ENCODE data around the gene TEAD1.
A peak's percentile ranks its signal among the peaks of the same experiment; 100 is the strongest.
"Not testable (repeated sequence)": the region's sequence is repeated elsewhere in the genome, so short reads cannot be mapped to it uniquely, and the experiment has no call there.

TEAD1 gene

DNA sequence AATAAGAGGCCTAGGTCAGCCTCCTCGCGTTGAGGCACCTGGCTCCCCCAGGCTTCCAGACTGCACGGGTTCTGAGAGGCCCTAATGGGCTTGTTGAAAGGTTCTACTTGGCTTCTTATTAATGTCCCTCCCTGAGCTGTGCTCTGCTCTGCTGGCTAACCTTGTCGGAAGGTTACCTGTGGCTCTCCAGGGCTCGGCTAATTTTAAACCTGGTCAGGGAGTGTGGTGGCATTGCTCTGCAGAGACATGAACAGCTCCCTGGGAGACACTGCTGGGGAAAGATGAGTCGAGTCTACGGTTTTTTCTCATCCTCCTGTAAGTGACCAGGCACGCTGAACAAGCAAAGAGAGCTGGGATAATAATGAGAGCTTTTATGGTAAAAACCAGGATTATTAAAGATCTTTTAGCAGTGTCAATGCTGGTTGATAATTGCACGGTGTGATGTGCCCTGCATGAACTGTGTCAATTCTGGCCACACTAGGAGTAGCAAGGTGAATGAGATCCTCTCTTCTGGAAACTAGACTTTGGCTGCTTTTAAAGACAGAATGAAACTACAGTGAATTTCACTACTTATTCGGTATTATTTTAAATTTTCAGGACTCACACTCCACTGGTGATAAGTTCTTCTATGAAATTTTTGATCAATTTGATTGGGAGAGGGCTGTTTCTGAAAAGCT, 70.7 kb downstream of the TEAD1 start:
- DNase-seq, result peak; percentile 87

DNA sequence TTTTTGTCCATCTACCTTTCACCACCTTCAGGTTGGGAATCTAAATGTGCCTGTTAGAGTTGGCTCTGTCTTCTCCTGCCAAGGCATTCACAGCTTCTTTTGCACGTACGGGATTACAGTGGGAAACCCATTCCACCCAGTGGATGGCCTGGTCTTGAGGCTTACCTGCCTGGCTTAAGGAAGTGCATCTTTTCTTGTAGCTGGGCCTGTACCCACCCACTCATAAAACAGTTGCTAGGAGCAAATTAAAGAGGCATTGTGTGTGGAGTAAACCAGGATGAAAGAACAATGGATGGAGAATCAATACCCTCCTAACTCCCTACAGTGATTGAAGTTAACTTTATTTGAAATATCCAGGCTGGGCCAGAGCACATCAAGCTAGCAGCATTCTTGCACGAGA, 71.6 kb downstream of the TEAD1 start:
- DNase-seq, result no peak

DNA sequence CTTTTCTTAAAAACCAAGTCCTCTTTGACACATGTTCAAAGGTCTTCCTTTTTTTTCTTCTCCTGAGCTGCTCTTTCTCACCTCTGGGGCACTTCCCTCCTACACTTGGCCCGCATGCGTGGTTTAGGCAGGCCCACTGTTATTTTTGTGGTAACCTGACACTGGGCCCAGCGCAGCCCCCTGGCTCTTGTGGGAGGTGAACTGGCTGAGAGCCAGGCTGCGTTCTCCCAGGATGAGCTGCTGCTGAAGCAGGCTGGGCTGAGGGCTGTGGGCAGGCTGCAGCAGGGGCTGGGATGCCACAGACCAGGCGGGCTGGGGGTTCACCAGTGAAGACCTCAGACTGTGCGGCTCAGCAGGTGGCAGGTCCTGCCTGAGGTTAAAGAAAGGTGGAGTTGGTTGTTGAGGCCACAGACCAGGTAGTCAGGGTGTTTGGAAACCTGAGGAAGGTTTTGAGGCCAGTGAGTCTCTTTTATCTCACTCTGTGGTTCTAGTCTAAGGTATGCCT, 72.4 kb downstream of the TEAD1 start:
- DNase-seq, result peak; percentile 81

DNA sequence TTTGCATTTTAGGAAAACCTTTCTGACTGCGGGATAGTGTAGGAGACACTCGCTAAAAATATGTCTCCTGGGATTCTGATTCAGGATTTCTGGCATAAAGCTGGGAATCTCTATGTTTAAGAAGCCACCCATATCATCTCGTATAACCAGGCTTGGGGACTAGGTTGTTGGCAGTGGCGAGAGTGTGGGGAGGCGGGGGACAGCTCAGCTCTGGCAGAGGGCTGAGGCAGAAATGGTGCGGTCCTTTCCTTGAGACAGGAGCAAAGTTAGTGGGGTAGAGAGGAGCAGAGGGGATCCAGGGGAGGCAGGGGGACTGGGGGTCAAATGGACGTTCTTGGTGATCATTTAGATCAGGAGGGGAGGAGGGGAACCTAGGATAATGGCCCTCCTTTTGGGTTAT, 74.3 kb downstream of the TEAD1 start:
- DNase-seq, result no peak

DNA sequence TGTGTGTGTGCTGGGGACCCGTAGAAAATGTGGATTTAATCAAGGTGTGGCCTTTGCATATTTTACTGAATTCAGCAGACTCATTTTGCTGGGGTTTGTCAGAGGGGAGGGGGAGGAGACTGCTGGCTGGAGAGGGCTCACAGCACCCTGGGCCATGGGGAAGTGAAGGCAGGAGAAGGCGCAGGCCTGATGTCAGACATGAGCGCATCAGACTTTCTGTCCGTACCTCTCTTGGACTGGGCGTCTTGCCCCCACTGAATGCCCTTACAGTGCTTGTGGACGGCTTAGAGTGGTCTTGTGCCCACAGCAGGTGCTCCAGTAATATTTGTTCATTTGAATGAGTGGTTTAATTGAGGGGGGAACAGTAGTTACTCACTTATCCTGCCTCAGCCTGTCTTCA, 75.2 kb downstream of the TEAD1 start:
- DNase-seq, result no peak

DNA sequence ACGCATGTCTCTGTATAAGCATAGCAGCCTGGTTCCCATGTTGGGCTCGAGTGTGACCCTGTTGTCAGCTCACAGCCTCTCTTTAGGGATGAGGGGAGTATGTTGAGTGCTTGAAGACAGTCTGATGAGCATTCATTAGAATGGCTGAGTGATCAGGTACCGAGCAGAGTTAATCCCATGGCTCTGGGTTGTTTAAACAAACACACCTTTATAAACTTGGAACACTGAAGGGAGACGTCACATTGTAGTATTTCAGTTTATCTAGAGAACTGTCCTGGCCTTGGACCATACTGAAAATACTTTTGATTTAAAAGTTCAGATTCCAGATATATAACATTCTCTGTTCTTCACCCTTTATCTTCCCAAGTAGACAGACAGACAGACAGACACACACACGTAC, 76.0 kb downstream of the TEAD1 start:
- DNase-seq, result no peak

DNA sequence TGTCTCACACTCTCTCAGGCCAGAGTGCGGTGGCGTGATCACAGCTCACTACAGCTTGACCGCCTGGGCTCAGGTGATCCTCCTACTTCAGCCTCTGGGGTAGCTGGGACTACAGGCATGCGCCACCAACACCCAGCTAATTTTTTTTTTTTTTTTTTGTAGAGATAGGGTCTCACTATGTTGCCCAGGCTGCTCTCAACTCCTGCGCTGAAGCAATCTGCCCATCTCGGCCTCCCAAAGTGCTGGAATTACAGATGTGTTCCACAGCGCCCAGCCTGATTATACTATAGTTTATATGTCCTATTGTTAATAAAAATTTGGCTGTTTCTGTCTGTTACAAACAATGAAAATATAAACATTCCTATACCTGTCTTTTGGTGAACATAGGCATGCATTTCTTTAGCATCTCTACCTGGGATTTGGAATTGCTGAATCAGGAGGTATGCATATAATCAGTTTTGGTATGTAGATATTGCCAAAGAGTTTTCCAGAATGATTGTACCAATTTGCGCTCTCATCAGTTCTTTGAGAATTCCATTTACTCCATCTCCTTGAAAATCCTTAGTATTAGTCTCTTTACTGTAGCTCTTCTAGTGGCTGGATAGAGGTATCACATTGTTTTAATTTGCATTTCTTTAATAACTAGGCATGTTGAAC, 78.8 kb downstream of the TEAD1 start:
- no peak for DNase-seq

DNA sequence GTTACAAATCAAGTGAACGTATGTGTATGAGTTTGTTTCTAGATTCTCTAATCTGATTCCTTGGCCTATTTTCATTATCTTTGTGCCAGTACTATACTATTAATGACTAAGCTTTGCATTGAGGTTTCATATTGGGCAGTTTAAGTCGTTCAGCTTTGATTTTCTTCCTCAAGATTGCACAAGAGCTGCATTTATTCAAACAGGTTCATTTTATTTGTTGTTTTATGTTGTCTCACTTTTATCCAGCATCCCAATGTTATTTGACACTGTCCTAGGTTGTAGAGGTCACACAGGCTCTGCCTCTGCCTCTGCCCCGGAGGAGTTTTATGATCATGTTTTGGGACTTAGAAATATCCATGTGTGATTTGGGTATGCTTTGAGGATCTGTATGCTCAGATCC, 79.8 kb downstream of the TEAD1 start:
- no peak for DNase-seq

DNA sequence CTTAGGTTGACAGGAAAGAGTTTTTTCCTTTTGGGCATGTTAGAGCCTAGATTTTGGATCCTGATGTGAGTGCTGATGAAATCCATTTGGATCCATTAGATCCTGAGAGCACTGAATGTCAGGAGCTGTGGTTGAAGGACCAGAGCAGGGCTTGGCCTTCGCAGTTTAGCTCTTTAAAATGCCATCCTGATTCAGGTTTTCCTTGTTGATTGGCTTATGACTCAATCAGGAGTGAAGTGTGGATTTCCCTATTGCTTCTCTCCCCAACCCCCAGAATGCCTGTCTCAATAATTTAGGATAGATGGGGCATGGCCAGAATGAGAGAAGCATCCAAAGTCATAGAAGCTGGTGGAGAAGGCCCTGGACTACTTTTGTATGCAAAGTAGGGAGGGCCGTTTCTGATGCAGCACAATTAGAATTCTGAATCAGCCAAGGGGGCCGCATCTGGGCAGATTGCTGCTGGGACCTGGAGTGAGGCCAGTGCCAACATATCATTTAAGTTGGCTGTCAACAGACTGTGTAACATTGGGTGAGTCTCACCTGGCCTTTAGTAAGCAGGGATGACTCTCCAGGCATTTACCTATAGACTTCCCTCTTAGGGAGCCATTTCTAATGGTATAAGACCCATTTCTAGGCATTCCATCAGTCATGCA, 80.5 kb downstream of the TEAD1 start:
- no peak for DNase-seq

DNA sequence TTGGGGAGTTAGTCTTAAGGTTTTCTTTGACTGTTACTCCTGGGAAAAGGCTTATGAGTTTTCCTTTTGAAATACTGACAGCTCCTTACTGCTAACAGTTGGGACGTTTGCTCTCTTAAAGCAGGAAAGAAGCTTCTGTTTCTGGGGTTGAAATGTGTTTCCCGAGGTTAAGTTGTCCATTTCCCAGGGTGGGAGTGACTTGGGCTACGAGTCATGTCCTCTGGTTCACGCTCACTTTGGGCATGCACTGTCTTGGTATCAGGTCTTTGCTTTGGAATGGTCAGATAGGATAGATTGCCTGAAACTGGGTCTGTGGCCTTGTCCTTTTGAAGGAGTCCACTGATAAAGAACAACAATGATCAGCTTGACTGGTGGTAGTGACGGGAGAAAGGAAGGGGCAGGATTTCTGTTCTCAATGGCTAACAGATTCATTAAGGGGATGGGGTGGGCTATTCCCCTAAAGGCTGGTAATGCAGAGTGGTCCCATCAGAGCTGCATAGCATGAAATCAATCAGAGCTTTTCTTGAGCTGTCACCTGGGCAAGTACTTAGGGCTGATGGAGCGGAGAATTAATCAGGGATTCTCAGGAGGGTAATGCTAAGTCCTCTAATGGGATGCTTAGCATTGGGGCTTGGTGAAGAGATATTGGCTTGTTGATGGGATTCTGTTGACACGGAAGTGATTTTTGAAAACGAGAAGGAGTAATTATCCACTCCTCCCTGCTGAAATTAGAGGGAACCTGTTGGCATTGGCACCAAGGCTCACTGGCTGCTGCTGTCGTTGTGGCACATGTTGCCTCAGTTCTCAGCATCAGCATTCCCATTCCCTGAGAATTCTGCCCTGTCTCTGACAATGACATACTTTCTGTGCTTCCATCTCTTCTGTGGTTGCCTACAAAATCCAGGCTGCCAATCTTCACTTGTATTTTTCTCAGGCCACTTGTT, 81.6 kb downstream of the TEAD1 start:
- DNase-seq, result no peak

DNA sequence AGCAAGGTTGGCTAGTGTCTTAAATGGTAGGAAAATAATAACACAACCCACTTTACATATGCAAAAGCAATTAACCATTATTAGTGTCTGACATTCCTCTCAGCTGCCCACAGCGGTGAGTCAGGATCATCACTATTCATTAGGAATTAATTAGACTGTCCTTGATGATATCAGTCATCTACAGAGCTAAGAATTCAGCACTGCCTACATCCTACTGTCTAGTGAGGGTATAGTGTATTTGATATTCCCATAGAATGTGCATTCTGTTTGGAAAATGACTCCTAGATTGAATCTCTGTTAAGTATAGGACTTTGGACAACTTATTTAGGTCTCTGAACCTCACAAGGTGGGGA, 82.2 kb downstream of the TEAD1 start:
- DNase-seq, result no peak

DNA sequence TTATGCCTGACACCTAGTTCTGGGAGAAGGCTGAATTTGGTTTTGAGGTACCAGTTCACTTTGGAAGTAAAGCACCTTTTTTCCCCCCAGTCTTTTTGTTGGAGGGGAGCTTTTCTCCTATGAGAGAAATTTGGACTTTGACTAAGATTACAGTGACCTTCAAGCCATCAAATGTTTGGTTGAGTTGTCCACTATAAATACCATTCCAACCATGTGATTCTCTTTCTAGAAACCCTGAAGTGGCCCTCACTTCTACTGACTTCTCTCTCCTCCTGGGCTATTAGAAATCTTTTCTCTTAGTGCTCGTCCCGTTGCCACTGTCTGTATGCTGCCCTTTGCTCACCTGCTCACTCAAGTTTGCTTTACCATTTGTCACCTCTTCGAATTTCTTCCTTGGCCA, 82.6 kb downstream of the TEAD1 start:
- DNase-seq, result no peak

DNA sequence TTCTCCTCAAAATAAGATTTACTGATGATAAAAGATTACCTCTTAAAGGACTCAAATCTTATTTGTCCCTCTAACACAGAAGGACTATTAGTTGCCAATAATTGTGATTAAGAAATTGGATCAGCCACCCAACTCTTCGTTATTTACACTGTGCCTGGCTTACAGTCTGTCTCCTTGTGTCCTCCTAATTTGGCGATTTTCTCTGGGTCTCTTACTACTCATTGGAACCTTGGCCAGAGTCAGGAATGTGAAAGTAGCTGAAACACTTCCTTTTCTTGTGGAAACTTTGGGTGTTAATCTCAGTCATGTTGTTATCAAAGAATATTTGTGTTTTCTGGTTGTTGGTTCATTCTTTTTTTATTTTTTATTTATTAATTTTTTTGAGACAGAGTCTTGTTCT, 83.2 kb downstream of the TEAD1 start:
- DNase-seq, result no peak

DNA sequence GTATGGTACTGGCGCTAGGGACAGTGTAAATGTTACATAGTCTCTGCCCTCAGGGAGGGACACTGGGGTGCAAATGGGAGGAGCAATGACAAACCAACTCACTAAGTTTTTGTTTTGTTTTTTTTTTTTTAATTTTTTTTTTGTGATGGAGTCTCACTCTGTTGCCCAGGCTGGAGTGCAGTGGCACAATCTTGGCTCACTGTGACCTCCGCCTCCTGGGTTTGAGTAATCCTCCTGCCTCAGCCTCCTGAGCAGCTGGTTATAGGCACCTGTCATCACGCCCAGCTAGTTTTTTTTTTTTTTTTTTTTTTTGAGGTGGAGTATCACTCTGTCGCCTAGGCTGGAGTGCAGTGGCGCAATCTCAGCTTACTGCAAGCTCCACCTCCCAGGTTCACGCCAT, 83.9 kb downstream of the TEAD1 start:
- DNase-seq, result not testable (repeated sequence)

DNA sequence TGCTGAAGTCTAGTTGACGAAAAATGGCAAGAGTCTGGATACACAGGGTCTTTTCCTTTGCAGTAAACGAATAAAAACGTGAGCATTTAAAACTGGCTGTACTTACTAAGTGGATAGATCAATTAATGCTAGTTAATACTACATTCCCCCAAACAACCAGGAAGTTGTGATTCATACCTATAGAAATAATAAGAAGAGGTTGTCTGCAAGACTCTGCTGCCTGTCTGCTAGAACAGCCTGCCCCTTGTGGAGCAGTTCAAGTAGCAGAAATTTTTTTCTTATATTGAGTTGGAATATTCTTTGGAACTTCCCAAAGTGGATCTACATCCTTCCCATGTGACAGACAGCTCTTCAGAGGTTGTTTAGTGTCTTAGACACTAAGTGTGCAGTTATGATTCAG, 86.8 kb downstream of the TEAD1 start:
- DNase-seq, result no peak

DNA sequence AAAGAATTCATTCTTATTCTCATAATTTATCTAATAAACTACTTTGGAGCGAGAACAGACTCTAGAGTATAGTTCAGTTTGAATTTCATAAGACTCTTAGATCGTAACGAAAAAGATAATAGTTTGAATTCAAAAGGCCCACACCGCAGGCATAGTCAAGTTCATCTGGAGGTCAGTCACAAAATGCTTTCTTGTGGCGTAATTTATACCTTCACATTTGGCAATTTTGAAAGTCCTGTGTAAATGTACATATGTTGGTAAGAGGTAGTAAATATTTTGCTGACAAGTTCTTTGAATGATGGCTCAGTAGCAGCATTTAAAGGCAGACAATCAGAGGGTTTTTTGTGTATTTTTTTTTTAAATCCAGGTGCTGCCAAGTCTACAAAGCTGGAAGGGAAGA, 88.1 kb downstream of the TEAD1 start:
- DNase-seq, result peak; percentile 87

DNA sequence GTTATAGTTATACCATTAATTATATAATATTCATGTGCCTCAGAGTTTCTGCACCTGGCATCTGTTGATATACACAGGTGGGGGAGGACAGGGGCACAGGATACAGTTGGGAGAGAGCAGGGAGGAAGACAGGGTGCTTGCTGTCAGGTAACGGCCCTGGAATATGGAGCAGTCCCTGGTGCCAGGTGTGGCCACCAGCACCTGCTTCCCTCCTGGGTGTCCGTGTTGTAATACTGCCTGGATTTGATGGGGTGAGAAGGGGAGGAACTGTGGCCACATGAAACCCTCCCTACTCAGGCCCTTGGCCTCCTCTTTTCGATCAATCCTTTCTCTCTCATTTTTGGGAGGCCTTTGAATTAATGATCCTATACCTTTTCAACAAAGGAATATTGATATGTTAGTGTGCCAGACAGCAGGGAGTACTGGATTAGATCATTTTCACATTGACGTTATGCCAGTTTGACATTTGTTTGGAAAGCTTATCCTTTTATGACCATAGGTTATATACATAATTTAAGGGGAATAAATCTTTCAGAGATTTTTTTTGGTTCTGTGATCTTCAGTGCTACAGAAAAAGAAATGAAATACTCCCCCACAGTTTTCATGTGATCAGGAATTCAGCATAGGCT, 88.6 kb downstream of the TEAD1 start:
- DNase-seq, result no peak

DNA sequence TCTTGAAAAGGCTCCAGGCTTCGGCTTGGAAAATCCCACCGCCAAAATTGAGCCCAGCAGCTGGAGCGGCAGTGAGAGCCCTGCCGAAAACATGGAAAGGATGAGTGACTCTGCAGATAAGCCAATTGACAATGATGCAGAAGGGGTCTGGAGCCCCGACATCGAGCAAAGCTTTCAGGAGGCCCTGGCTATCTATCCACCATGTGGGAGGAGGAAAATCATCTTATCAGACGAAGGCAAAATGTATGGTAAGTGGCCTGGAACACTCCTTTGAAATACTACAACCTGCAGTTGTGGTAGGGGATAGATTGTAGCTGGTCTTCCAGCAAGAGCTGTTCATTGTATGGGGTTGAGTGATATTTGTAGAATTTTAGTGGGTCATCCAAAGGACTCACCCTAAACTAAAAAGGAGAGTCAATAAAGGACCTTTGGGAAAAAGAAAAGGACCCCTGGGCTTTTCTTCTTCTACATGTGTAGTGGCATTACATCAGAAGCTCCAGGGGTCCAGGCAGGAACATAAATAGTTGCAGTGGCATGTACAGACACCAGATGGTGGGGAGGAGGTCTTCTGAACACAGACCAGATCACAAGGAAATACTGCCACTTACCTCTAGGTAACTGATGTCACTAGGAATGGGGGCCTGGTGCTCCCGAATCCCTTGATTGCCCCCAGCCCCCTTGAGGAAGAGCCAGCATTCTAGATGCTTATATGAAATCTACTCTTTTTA, 90.1 kb downstream of the TEAD1 start:
- no peak for DNase-seq

DNA sequence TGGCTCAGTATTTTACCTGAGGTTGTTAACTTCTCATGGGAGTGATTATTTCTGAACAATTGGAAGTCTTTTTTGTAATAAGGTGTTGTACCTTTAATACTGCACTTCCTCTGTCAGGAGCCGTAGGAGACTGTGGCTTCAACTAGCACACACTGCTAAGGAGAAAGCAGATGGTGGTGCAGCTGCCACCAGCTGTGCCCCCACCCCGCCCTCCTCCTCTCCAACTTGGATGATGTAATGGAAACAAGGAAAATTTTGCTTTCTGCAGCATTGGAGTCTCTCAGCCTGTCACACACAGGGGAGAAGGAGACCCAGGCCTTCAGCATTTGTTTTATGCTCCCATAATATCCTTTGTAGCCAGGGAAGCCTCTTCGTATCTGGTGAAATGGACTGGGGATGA, 91.2 kb downstream of the TEAD1 start:
- DNase-seq, result peak; percentile 70

DNA sequence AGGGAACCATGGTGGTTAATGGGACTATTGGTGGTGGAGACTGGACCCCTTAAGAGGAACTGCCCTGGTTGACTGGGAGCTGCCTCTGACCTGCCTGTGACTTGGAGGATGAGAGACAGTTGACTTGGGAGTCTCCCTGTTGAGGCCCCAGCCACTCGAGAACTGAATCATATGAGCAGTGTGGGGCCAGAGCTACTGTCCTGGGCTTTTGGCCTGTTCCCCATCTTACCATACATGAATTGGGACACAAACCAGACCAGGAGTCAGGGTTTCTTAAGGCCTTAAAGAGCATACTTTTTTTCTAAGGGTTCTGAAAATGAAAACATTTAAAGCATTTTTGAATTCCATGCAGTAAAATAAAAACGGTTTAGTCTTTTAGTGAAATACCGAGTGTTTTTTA, 92.8 kb downstream of the TEAD1 start:
- no peak for DNase-seq

DNA sequence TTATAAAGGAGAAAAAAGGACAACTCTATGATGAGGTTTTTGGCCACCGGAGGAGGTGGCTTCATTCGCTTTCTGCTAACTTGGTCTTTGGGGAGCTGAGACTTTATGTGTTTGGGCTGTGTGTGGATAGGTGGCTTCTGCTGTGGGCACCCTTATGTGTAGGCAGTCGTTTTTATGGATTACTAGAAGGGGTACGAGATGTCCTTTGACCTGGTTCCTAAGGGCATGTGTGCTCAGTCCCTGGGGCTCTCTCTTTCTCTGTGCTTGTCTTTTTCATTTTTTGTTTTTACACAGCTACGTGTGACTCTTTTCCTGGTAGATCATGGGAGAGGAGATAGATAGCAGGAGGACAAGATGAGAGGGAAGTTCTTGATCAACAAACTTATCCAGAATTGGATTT, 93.4 kb downstream of the TEAD1 start:
- no peak for DNase-seq

All from NCI-H2227 treated with DMSO at 0.1 percent for 48 hours (cell line).